ENCODE results near the gene FRMD5.

DNA sequence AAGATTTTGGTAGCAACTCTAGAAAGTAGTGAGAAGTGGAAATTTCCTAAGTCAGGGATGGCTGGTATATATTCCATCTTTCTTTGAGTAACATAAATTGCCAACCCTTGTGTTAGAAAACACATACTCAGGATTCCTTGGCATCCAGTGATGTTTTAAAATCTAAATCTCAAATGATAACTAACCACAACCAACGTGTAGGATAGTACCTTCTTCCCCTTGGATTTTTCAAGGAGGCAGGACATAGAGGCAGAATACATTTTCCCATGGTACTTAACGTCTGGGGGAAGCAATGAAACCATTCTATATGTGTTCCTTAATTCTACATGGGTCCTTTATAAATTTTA, 274.8 kb downstream of the FRMD5 start:
- no peak for TF ChIP-seq CTCF (IDR thresholded peaks at IDR 0.05)
- TF ChIP-seq POLR2A (IDR thresholded peaks at IDR 0.05), result no peak
